GM19324 (cell line): ENCODE results near the gene LRRC72.

Experiments used
- ATAC-seq: cut with Tn5 transposase; IDR thresholded peaks from one replicate; pipeline ENCODE4 v1.9.1; 2021; ENCODE audit warnings: mild to moderate bottlenecking, moderate library complexity; ENCODE audit not compliant: unreplicated experiment, low FRiP score

LRRC72 gene

GRCh38 chr7:16615228-16615627, 88.6 kb downstream of the LRRC72 start:
- ATAC-seq, result no peak

DNA sequence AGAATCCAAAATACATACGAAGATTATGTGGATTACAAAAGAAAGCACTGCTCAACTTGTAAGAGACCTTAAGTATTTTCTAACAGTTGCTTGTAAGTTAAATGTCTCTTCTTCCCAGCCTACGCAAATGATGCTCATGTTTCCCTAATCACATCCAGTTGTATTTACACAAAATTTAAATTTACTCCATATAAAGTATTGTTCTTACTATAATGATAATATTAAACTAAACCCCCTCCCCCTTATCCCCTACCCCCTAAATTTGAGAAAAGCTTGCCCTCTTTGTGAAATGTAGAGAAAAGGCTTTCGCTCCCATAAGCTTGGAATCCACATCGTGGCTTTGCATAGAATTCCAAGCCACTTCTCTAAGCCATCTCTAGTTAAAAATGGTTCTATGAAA, 89.5 kb downstream of the LRRC72 start:
- no peak for ATAC-seq

GRCh38 chr7:16616542-16616941, 89.9 kb downstream of the LRRC72 start:
- ATAC-seq, result no peak

DNA sequence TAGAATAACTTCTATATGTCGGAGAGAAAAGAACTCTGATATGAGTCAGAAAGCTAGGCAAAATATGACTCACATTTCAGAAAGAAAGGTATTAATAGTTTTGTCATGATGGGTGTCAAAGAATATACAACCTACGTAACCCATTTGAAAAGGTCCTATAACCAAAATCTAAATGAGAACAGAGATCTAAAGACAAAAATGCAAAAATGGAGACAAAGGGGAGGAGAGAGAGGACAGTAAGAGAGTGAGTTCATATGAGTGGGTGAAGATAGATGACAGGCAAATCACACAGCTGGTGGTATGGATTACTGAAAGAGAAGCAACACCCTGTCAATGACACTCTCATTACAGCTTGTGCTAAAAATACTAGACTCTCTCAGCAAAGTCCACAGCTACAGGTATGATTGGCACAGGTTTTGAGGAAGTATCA, 93.4 kb downstream of the LRRC72 start:
- no peak for ATAC-seq

- no peak for ATAC-seq
Measured at GRCh38 chr7:16626388-16626787, 99.8 kb downstream of the LRRC72 start.

- ATAC-seq, result no peak
Measured at GRCh38 chr7:16627236-16627635, 100.6 kb downstream of the LRRC72 start.

DNA sequence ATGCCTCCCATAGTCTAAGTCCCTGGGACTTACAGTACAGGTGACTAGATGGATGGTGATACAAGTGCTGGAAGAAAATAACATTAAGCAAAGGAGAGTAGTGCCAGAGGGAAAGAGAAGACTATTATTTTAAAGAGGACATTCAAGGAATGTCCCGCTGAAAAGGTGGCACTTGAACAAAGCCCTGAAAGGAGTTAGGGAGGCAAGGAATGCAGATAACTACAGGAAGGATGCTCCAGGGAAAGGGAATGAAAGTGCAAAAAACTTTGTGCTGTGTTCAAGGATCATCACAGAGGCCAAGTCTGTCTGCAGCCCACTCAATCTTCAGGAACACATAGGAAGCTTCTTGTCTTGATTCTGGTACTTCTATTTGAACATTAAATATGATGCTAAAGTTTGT, 104.0 kb downstream of the LRRC72 start:
- no peak for ATAC-seq
